Endothelial cell of umbilical vein (primary cell): ENCODE results near the gene KCNK2.

Experiments used
- EZH2 ChIP-seq: IDR thresholded peaks from 2 replicates; pipeline ENCODE4 v1.6.1; 2012; ENCODE audit warnings: borderline replicate concordance, low read depth, mild to moderate bottlenecking, moderate library complexity, low read length, inconsistent platforms; ENCODE audit not compliant: severe bottlenecking
- TF ChIP-seq, protein P1 (sequence below): IDR thresholded peaks from 2 replicates; pipeline ENCODE4 v1.6.1; 2011; ENCODE audit not compliant: insufficient read depth, insufficient read length
- TF ChIP-seq, protein P2 (sequence below), 2 donors: IDR thresholded peaks; 1 replicate in 1 of 2; 2 replicates in 1 of 2; pipeline ENCODE4 v1.5.1; 2011; ENCODE audit warnings: low read length in 2 of 2, mild to moderate bottlenecking in 2 of 2, moderate library complexity in 2 of 2, control low read depth in 1 of 2, inconsistent platforms in 1 of 2, low read depth in 1 of 2; ENCODE audit not compliant: insufficient read depth in 1 of 2; ENCODE audit errors: extremely low read depth in 1 of 2

DNA sequence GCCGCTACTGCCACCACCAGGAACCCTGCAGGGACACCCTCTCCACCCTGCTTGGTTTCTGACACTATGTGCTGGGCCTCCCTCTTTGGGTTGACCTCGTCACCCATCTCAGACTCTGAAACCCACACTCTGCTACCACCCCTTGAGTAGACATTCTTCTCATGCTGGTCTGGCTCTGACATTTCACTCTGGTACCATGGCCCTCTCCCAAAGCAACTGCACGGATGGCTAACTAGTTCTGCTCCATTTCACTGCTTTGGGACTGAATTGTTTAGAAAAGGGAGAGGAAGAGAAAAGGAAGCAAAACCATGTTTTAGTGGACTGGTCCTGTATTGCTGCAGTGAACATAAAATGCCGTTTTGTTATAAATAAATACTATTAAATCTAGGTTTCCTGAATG, 137.8 kb downstream of the KCNK2 start:
- TF ChIP-seq, protein P1, sequence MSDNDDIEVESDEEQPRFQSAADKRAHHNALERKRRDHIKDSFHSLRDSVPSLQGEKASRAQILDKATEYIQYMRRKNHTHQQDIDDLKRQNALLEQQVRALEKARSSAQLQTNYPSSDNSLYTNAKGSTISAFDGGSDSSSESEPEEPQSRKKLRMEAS, result no peak
- TF ChIP-seq EZH2, result no peak
- TF ChIP-seq, protein P2, sequence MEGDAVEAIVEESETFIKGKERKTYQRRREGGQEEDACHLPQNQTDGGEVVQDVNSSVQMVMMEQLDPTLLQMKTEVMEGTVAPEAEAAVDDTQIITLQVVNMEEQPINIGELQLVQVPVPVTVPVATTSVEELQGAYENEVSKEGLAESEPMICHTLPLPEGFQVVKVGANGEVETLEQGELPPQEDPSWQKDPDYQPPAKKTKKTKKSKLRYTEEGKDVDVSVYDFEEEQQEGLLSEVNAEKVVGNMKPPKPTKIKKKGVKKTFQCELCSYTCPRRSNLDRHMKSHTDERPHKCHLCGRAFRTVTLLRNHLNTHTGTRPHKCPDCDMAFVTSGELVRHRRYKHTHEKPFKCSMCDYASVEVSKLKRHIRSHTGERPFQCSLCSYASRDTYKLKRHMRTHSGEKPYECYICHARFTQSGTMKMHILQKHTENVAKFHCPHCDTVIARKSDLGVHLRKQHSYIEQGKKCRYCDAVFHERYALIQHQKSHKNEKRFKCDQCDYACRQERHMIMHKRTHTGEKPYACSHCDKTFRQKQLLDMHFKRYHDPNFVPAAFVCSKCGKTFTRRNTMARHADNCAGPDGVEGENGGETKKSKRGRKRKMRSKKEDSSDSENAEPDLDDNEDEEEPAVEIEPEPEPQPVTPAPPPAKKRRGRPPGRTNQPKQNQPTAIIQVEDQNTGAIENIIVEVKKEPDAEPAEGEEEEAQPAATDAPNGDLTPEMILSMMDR (IDR thresholded peaks at IDR 0.05; ENCODE audit: extremely low read depth in 1 of 2, insufficient read depth in 1 of 2, low read depth in 1 of 2, low read length in 2 of 2), result no peak
